ACC112 (cell line): Measurements from ENCODE around the gene RCSD1.
A peak's percentile ranks its signal among the peaks of the same experiment; 100 is the strongest.
"Not testable (repeated sequence)": the region's sequence is repeated elsewhere in the genome, so short reads cannot be mapped to it uniquely, and the experiment has no call there.

ENCODE experiments used
- H2AFZ ChIP-seq: fragments of 200-600 bp; sonication (generic); one replicate; pipeline ENCODE4 v1.6.0; 2017; ENCODE audit warnings: antibody characterized with exemption, low read length; ENCODE audit not compliant: unreplicated experiment
- H3K27ac ChIP-seq: fragments of 200-600 bp; sonication (generic); 2 replicates; pipeline ENCODE4 v1.5.1; 2014; ENCODE audit warnings: low read depth, mild to moderate bottlenecking, antibody characterized with exemption, low read length, moderate library complexity
- H3K27me3 ChIP-seq: fragments of 200-600 bp; sonication (generic); 2 replicates; pipeline ENCODE4 v1.6.1; 2014; ENCODE audit warnings: mild to moderate bottlenecking, antibody characterized with exemption, low read length, moderate library complexity, mixed read lengths; ENCODE audit not compliant: insufficient read depth
- H3K36me3 ChIP-seq: fragments of 200-600 bp; sonication (generic); 2 replicates; pipeline ENCODE4 v1.6.1; 2016; ENCODE audit warnings: mild to moderate bottlenecking, antibody characterized with exemption, low read length, moderate library complexity, mixed read lengths; ENCODE audit not compliant: insufficient read depth
- H3K4me1 ChIP-seq: fragments of 200-600 bp; sonication (generic); one replicate; pipeline ENCODE4 v1.6.1; 2016; ENCODE audit warnings: low read length, mixed read lengths; ENCODE audit not compliant: insufficient read depth, unreplicated experiment, control insufficient read depth
- H3K4me3 ChIP-seq: fragments of 200-600 bp; sonication (generic); 2 replicates; pipeline ENCODE4 v1.5.1; 2014; ENCODE audit warnings: mild to moderate bottlenecking, low read depth, low read length
- H3K79me2 ChIP-seq: fragments of 200-600 bp; sonication (generic); one replicate; pipeline ENCODE4 v1.6.0; 2016; ENCODE audit warnings: low read length; ENCODE audit not compliant: control insufficient read depth, unreplicated experiment, insufficient read depth

The RCSD1 gene

GRCh38 chr1:167723707-167724323, 93.8 kb downstream of the RCSD1 start:
- Histone ChIP-seq H3K27ac (no peak overlapping the region), H3K79me2 (peaks cover 65% of the 10 kb centered on the region), H3K4me1 (peaks cover 37% of the 10 kb centered on the region), H3K36me3 (no peaks in the 10 kb centered on the region), H3K4me3 (peak overlapping the region; percentile 95), H2AFZ (no peak overlapping the region), H3K27me3 (no peaks in the 10 kb centered on the region)

GRCh38 chr1:167726008-167726407, 96.0 kb downstream of the RCSD1 start:
- H3K27ac ChIP-seq: no peak overlapping the region
- no peak overlapping the region for H2AFZ ChIP-seq
- no peaks in the 10 kb centered on the region for H3K27me3 ChIP-seq
- peaks cover 33% of the 10 kb centered on the region for H3K4me1 ChIP-seq
- peaks cover 87% of the 10 kb centered on the region for H3K79me2 ChIP-seq
- no peak overlapping the region; the same call in 1 of the 2 replicates for H3K4me3 ChIP-seq
- peaks cover 8% of the 10 kb centered on the region for H3K36me3 ChIP-seq

GRCh38 chr1:167728818-167729410, 98.9 kb downstream of the RCSD1 start:
- H2AFZ ChIP-seq: no peak overlapping the region
- H3K27me3 ChIP-seq: no peaks in the 10 kb centered on the region
- H3K4me1 ChIP-seq: peaks cover 26% of the 10 kb centered on the region
- peaks cover 23% of the 10 kb centered on the region for H3K36me3 ChIP-seq
- no peak overlapping the region for H3K4me3 ChIP-seq
- H3K79me2 ChIP-seq: peaks cover 92% of the 10 kb centered on the region
- no peak overlapping the region for H3K27ac ChIP-seq

- peaks cover 88% of the 10 kb centered on the region for H3K79me2 ChIP-seq
Observed at GRCh38 chr1:167734227-167734626, 104.2 kb downstream of the RCSD1 start.

GRCh38 chr1:167734841-167735240, 104.8 kb downstream of the RCSD1 start:
- no peaks in the 10 kb centered on the region for H3K27me3 ChIP-seq
- peaks cover 88% of the 10 kb centered on the region for H3K79me2 ChIP-seq
- no peaks in the 10 kb centered on the region for H3K4me1 ChIP-seq
- H3K4me3 ChIP-seq: no peak overlapping the region
- H3K36me3 ChIP-seq: peaks cover 30% of the 10 kb centered on the region
- H3K27ac ChIP-seq: no peak overlapping the region
- no peak overlapping the region for H2AFZ ChIP-seq

More at GRCh38 chr1:167734227-167734626, 104.2 kb downstream of the RCSD1 start:
- H2AFZ ChIP-seq: no peak overlapping the region
- no peak overlapping the region for H3K27ac ChIP-seq
- no peaks in the 10 kb centered on the region for H3K27me3 ChIP-seq
- H3K36me3 ChIP-seq: peaks cover 30% of the 10 kb centered on the region
- H3K4me1 ChIP-seq: no peaks in the 10 kb centered on the region
- no peak overlapping the region for H3K4me3 ChIP-seq

GRCh38 chr1:167737169-167737568, 107.1 kb downstream of the RCSD1 start:
- H3K4me1 ChIP-seq: no peaks in the 10 kb centered on the region
- H3K27ac ChIP-seq: no peak overlapping the region
- H3K36me3 ChIP-seq: peaks cover 17% of the 10 kb centered on the region
- no peaks in the 10 kb centered on the region for H3K27me3 ChIP-seq
- H3K4me3 ChIP-seq: no peak overlapping the region
- peaks cover 88% of the 10 kb centered on the region for H3K79me2 ChIP-seq
- no peak overlapping the region for H2AFZ ChIP-seq

GRCh38 chr1:167738158-167738557, 108.1 kb downstream of the RCSD1 start:
- no peak overlapping the region for H2AFZ ChIP-seq
- no peak overlapping the region for H3K27ac ChIP-seq
- peaks cover 8% of the 10 kb centered on the region for H3K36me3 ChIP-seq
- no peak overlapping the region for H3K4me3 ChIP-seq
- no peaks in the 10 kb centered on the region for H3K4me1 ChIP-seq
- peaks cover 84% of the 10 kb centered on the region for H3K79me2 ChIP-seq
- H3K27me3 ChIP-seq: no peaks in the 10 kb centered on the region

GRCh38 chr1:167739752-167740151, 109.7 kb downstream of the RCSD1 start:
- H3K27ac ChIP-seq: no peak overlapping the region
- no peak overlapping the region for H3K4me3 ChIP-seq
- no peak overlapping the region for H2AFZ ChIP-seq
- H3K27me3 ChIP-seq: no peaks in the 10 kb centered on the region
- peaks cover 5% of the 10 kb centered on the region for H3K36me3 ChIP-seq
- no peaks in the 10 kb centered on the region for H3K4me1 ChIP-seq
- H3K79me2 ChIP-seq: peaks cover 84% of the 10 kb centered on the region

- not testable (repeated sequence) for H3K27ac ChIP-seq, H3K27me3 ChIP-seq, H3K4me3 ChIP-seq, H2AFZ ChIP-seq, H3K4me1 ChIP-seq, H3K36me3 ChIP-seq
- H3K79me2 ChIP-seq: peaks cover 85% of the 10 kb centered on the region
Observed at GRCh38 chr1:167741103-167741502, 111.1 kb downstream of the RCSD1 start.

GRCh38 chr1:167742392-167743057, 112.5 kb downstream of the RCSD1 start:
- not testable (repeated sequence) for H3K4me3 ChIP-seq

GRCh38 chr1:167744901-167745300, 114.9 kb downstream of the RCSD1 start:
- peaks cover 89% of the 10 kb centered on the region for H3K79me2 ChIP-seq
- H3K4me3 ChIP-seq: no peak overlapping the region
- no peaks in the 10 kb centered on the region for H3K27me3 ChIP-seq
- H3K36me3 ChIP-seq: no peaks in the 10 kb centered on the region
- H3K27ac ChIP-seq: no peak overlapping the region
- H3K4me1 ChIP-seq: peaks cover 39% of the 10 kb centered on the region
- no peak overlapping the region for H2AFZ ChIP-seq

More at GRCh38 chr1:167742392-167743057, 112.5 kb downstream of the RCSD1 start:
- H3K27me3 ChIP-seq, H3K27ac ChIP-seq, H2AFZ ChIP-seq, H3K36me3 ChIP-seq: not testable (repeated sequence)
- peaks cover 84% of the 10 kb centered on the region for H3K79me2 ChIP-seq
- peaks cover 16% of the 10 kb centered on the region for H3K4me1 ChIP-seq
